ENCODE data around the gene SMARCE1.

GRCh38 chr17:40632216-40632615 is 15.4 kb downstream of the SMARCE1 start:
- TF ChIP-seq GATA2 (IDR thresholded peaks at IDR 0.05; ENCODE audit: low read depth, low read length) (no peak), GATA3 (IDR thresholded peaks at IDR 0.05; ENCODE audit: low read depth, low read length) (no peak)

Measured in SH-SY5Y (cell line).